ENCODE measurements around the gene LSP1. TPM values are rescaled to one million over a fixed set of nuclear protein-coding genes. Genes with fewer than 3 reads are reported as not detected.

The LSP1 gene
- total and polyA plus RNA-seq, 2 of the 13 experiments (the other 11 are each of a cell fraction or from before 2014, with no cell fraction given) = 0.59 to 1.00 TPM

- Histone ChIP-seq H3K27ac (ENCODE audit: extremely low read length, insufficient read depth, low read length) (no peak overlapping the region), H2AFZ (ENCODE audit: low read length) (no peak overlapping the region), H3K27me3 (ENCODE audit: control insufficient read depth in 1 of 2, insufficient read depth in 2 of 2, low read length in 2 of 2) (peaks cover 25 to 84% of the 10 kb centered on the region in 2 experiments), H3K79me2 (ENCODE audit: insufficient read depth, low read length) (no peaks in the 10 kb centered on the region), H3K36me3 (replicated peaks in 1 of 2; ENCODE audit: control insufficient read depth in 1 of 2, insufficient read depth in 2 of 2, low read length in 2 of 2) (no peaks in the 10 kb centered on the region), H3K4me1 (ENCODE audit: insufficient read depth, low read length) (no peaks in the 10 kb centered on the region), H3K4me2 (ENCODE audit: low read depth, low read length) (no peak overlapping the region), H3K9me3 (ENCODE audit: low read length) (no peaks in the 10 kb centered on the region), H4K20me1 (ENCODE audit: insufficient read depth, low read length) (no peaks in the 10 kb centered on the region), H3K9ac (ENCODE audit: insufficient read depth, low read depth, low read length) (no peak overlapping the region), H3K4me3 (replicated peaks in 1 of 3; ENCODE audit: insufficient read depth in 1 of 3, low read depth in 2 of 3, low read length in 3 of 3) (no peak overlapping the region)
- BruUV-seq (replicated peaks) = no TSS peak
- DNase-seq (ENCODE audit: low spot score) (no peak), ATAC-seq (no peak), FAIRE-seq (no peak)
- ChIA-PET CTCF (ENCODE audit: low intra/inter-chr PET ratio, low total read pairs) (no interaction called here), POLR2A (no interaction called here)
- in situ Hi-C loops (cut with HindIII; ENCODE audit: extremely low pct_ligation_motif_present, low pct_unique_long_range_greater_than_20kb) (no loop called here), intact Hi-C loops (cut with micrococcal nuclease; ENCODE audit: unreplicated experiment) (no loop called here)
- 33% methylated on average over 13 of the region's 27 CpGs for WGBS (ENCODE audit: low lambda C conversion rate)
- TF ChIP-seq NCOR1 (IDR thresholded peaks at IDR 0.05; ENCODE audit: borderline replicate concordance, low read length) (no peak), SATB2 (CRISPR knock-in tag; IDR thresholded peaks at IDR 0.05) (no peak), TEAD3 (CRISPR knock-in tag; optimal IDR thresholded peaks at IDR 0.05; ENCODE audit: borderline replicate concordance) (no peak), AHDC1 (CRISPR knock-in tag; IDR thresholded peaks at IDR 0.05; ENCODE audit: borderline replicate concordance) (no peak), KLF9 (CRISPR knock-in tag; IDR thresholded peaks at IDR 0.05; ENCODE audit: low read depth) (no peak)
Observed at GRCh38 chr11:1854132-1854948, 1.5 kb downstream of the LSP1 start.

Data from HepG2 (cell line).